Left forelimb (tissue), 1 donor: ENCODE results near the gene CPNE5.

ENCODE experiments used
- DNase-seq: peaks from one replicate; pipeline ENCODE4 v3.0.0-alpha.2; 2018; ENCODE audit warnings: low spot score

CPNE5 gene

GRCh38 chr6:36791085-36791484 lies 48.2 kb downstream of the CPNE5 start:
- DNase-seq, result no peak

- DNase-seq, result no peak
These were observed 50.5 kb downstream of the CPNE5 start for GRCh38 chr6:36788768-36789167.

GRCh38 chr6:36788186-36788585 lies 51.1 kb downstream of the CPNE5 start:
- no peak for DNase-seq

- DNase-seq, result no peak
These were observed 52.0 kb downstream of the CPNE5 start for GRCh38 chr6:36787210-36787609.

- DNase-seq, result no peak
These were observed 53.1 kb downstream of the CPNE5 start for GRCh38 chr6:36786055-36786675.

GRCh38 chr6:36784376-36784636 lies 54.9 kb downstream of the CPNE5 start:
- no peak for DNase-seq

- DNase-seq, result no peak
These were observed 55.5 kb downstream of the CPNE5 start for GRCh38 chr6:36783603-36784375.

- no peak for DNase-seq
These were observed 57.6 kb downstream of the CPNE5 start for GRCh38 chr6:36781669-36782068.

GRCh38 chr6:36780442-36781177 lies 58.6 kb downstream of the CPNE5 start:
- no peak for DNase-seq

GRCh38 chr6:36779227-36779626 lies 60.0 kb downstream of the CPNE5 start:
- no peak for DNase-seq

GRCh38 chr6:36777801-36778200 lies 61.4 kb downstream of the CPNE5 start:
- DNase-seq, result no peak

- no peak for DNase-seq
These were observed 63.1 kb downstream of the CPNE5 start for GRCh38 chr6:36776167-36776566.

- DNase-seq, result no peak
These were observed 64.9 kb downstream of the CPNE5 start for GRCh38 chr6:36774331-36774730.

GRCh38 chr6:36772397-36772796 lies 66.8 kb downstream of the CPNE5 start:
- no peak for DNase-seq

- DNase-seq, result no peak
These were observed 68.1 kb downstream of the CPNE5 start for GRCh38 chr6:36771145-36771544.

GRCh38 chr6:36769676-36770499 lies 69.4 kb downstream of the CPNE5 start:
- DNase-seq, result no peak

- no peak for DNase-seq
These were observed 70.0 kb downstream of the CPNE5 start for GRCh38 chr6:36769183-36769675.

GRCh38 chr6:36766399-36766945 lies 72.8 kb downstream of the CPNE5 start:
- DNase-seq, result no peak

- DNase-seq, result peak; percentile 81
These were observed 73.4 kb downstream of the CPNE5 start for GRCh38 chr6:36765594-36766398.

GRCh38 chr6:36765190-36765589 lies 74.1 kb downstream of the CPNE5 start:
- no peak for DNase-seq

- no peak for DNase-seq
These were observed 77.1 kb downstream of the CPNE5 start for GRCh38 chr6:36762123-36762522.
